HG02798 (cell line): ENCODE data around the gene RHBDF1.

ENCODE experiments used
- ATAC-seq: cut with Tn5 transposase; IDR thresholded peaks from one replicate; pipeline ENCODE4 v1.9.1; 2021; ENCODE audit warnings: mild to moderate bottlenecking; ENCODE audit not compliant: unreplicated experiment, poor library complexity

Gene RHBDF1

GRCh38 chr16:75580-76501 is 3.4 kb upstream of the RHBDF1 start:
- ATAC-seq: no peak

GRCh38 chr16:74747-75334 is 2.4 kb upstream of the RHBDF1 start:
- no peak for ATAC-seq

- no peak for ATAC-seq
Measured at GRCh38 chr16:74051-74746, 1.8 kb upstream of the RHBDF1 start.

GRCh38 chr16:71540-72401 is 660 bp downstream of the RHBDF1 start:
- no peak for ATAC-seq

- no peak for ATAC-seq
Measured at GRCh38 chr16:71210-71539, 1.3 kb downstream of the RHBDF1 start.

GRCh38 chr16:69181-69580 is 3.2 kb downstream of the RHBDF1 start:
- no peak for ATAC-seq

- ATAC-seq: no peak
Measured at GRCh38 chr16:67884-68789, 4.3 kb downstream of the RHBDF1 start.

DNA sequence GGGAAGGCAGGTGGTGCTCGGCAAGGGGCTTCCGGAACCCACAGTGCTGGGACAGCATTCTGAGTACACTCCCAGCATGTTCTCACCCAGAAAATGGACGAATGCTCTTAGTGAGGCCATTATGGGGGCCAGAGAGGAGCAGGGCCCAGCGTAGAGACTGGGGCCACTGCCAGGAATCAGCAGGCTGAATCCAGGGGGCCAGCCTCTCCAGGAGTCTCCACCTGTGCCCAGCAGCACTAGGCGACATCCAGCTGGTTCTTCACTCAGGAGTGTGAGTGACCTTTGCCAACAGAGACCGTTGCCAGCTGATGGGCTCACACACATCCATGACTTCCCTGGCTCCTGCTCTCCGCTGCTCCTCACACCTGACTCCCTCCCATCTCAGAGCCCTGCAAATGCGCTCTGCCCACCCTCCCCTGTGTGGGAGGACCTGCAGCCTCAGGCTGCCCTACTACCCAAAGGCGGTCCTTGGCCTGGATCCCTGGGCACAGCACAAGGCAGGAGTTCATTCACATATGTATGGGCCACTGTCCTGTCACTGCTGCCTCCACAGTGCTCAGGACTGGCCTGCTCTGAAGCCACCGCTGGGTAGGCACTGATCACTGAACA is 5.1 kb downstream of the RHBDF1 start:
- no peak for ATAC-seq

- no peak for ATAC-seq
Measured at GRCh38 chr16:66309-67182, 5.9 kb downstream of the RHBDF1 start.

- ATAC-seq: peak; percentile 49
Measured at GRCh38 chr16:65745-66144, 6.7 kb downstream of the RHBDF1 start.

DNA sequence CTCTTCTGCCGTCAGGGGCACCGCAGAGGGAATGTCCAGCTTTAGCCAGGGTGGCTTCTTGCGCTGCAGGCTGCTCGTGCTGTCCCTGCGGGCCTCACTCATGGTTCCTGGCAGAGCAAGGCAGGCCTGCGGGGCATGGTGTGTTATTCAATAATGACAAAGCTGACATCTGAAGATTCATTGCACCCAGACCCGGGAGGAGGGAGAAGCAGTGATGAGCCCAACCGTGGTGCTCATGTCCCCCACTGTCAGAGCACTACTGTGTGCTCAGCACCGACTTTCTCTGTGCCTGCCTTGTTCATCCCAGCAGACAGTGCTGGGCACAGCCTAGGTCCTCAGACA is 7.5 kb downstream of the RHBDF1 start:
- no peak for ATAC-seq

DNA sequence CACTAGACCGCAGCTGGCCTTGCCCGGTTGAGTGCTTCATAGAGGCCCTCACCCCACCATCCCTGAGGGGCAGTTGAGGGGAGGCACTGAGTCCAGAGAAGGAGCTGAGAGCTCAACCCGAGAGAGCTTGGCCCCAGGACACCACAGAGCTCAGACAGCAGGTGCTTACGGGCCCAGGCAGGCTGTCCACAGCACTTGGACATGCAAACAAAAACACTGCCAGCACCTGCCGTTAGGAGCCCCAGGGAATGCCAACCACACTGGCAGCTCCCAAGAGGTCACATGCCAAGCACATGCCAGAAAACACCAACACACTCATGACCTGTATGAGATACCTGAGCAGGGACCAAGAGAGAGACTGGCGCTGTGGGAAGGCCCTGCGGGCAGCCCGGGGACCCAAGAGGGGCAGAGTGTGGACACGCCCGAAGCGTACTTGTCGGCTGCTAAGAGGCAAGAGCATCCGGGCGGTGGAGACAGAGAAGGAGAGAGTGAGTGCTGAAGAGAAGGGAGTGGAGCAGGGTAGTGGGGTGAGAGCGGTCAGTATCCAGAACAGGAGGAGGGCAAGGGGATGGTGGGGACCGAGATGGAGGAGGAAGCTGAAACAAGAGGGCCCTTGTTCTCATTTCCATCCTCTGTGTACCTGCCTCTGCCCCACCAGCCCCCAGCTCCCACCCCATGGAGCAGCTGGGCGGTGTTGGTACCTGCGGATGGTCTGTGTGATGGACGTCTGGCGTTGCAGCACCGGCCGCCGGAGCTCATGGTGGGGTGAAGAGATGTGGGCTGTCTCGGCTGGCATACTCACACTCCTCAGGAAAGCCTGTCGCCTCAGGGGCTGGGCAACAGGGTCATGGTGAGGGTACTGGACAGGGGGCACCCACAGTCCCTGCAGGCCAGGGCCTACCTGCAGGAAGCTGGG is 8.2 kb downstream of the RHBDF1 start:
- ATAC-seq: no peak

GRCh38 chr16:63466-63865 is 9.0 kb downstream of the RHBDF1 start:
- no peak for ATAC-seq

DNA sequence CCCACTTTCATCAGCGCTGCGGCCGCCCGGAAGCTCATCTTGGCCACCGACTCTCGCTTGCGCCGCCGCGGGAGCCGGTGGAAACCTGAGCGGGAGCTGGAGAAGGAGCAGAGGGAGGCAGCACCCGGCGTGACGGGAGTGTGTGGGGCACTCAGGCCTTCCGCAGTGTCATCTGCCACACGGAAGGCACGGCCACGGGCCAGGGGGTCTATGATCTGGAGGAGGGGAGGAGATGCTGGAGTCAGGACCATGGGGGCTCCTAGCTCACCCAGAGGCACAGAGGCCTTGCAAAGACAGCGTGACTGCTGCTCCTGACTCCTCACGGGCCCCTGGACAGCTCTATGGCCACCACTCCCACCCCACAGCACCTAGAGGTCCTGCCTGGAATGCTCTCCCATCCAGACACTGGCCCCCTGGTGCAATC is 9.5 kb downstream of the RHBDF1 start:
- ATAC-seq: no peak

DNA sequence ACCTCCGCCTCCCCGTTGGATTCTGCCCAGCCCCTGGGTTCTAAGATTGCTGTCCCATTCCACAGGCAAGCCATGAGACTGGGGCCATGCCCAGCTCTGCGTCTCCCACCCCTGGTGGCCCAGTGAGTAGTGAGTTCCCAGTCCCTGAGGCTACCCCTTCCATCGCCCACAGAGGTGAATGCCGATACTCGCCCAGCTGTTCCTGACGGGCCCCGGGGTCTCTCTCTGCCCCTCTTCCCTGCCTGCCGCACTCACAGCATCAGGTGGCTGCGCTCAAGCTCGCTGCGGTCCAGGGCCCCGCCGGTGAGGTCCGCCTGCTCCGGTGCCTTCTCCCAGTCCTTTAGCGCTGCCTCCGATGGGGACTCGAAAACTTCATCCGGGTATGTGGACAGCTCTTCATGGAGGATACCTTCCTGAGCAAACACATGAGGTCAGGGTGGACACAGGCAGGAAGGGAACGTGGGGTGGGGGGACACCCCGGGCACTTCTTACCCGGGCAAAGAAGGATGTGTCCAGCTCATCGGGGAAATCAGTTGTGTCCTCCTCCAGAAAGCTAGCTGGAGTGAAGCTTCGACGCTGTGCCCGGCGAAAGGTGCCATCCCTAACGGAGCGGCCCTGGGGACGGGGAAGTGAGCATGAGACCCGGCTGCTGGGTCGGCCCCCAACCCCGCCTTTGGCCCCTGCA is 10.0 kb downstream of the RHBDF1 start:
- ATAC-seq: no peak

- ATAC-seq: no peak
Measured at GRCh38 chr16:61879-62281, 10.6 kb downstream of the RHBDF1 start.
